HepG2 (cell line): Measurements from ENCODE around the gene CEBPB. TPM values are rescaled to one million over a fixed set of nuclear protein-coding genes. Genes with fewer than 3 reads are reported as not detected.

Source experiments
- AHR ChIP-seq: IDR thresholded peaks from 2 replicates; pipeline ENCODE4 v1.6.1; 2018; ENCODE audit warnings: missing genetic modification reagents, missing compliant biosample characterization
- BATF2 ChIP-seq: sonication (generic); formaldehyde crosslinking; IDR thresholded peaks from 2 replicates; pipeline ENCODE4 v1.8.0; 2022; ENCODE audit warnings: mild to moderate bottlenecking, missing genetic modification reagents, moderate library complexity
- BCL3 ChIP-seq: sonication (generic); formaldehyde crosslinking; IDR thresholded peaks from 2 replicates; pipeline ENCODE4 v1.5.1; 2020; ENCODE audit warnings: mild to moderate bottlenecking, missing genetic modification reagents, moderate library complexity
- FOXM1 ChIP-seq: sonication (generic); formaldehyde crosslinking; IDR thresholded peaks from 2 replicates; pipeline ENCODE4 v1.5.0; 2020; ENCODE audit warnings: missing genetic modification reagents
- HBP1 ChIP-seq: IDR thresholded peaks from 2 replicates; pipeline ENCODE4 v1.6.1; 2016; ENCODE audit warnings: low read depth, control low read depth
- KDM3A ChIP-seq: IDR thresholded peaks from 2 replicates; pipeline ENCODE4 v1.6.1; 2018; ENCODE audit warnings: low read depth, missing compliant biosample characterization
- MEF2D ChIP-seq: sonication (generic); formaldehyde crosslinking; IDR thresholded peaks from 2 replicates; pipeline ENCODE4 v1.5.1; 2020; ENCODE audit warnings: mild to moderate bottlenecking, missing genetic modification reagents
- RXRB ChIP-seq: IDR thresholded peaks from 2 replicates; pipeline ENCODE4 v1.6.1; 2016; ENCODE audit warnings: borderline replicate concordance, missing genetic modification reagents, missing compliant biosample characterization
- SRSF4 ChIP-seq: fragments of 200-400 bp; formaldehyde crosslinking; IDR thresholded peaks from one replicate; pipeline ENCODE4 v1.6.1; 2018; ENCODE audit warnings: mild to moderate bottlenecking, low read depth, low read length, moderate library complexity; ENCODE audit not compliant: poor library complexity, severe bottlenecking
- TAF1 ChIP-seq: sonication (generic); formaldehyde crosslinking; IDR thresholded peaks from 2 replicates; pipeline ENCODE4 v1.4.0; 2020; ENCODE audit warnings: missing genetic modification reagents
- TCF12 ChIP-seq, 2 experiments: fragments of 450-650 bp in 1 of 2; sonication (generic) in 1 of 2; formaldehyde crosslinking in 1 of 2; IDR thresholded peaks; 2 replicates each; pipeline versions ENCODE4 v1.6.1 to v1.8.0; 2017 to 2022; ENCODE audit warnings: antibody characterized with exemption in 1 of 2, mild to moderate bottlenecking in 1 of 2, missing genetic modification reagents in 1 of 2, moderate library complexity in 1 of 2
- TFDP1 ChIP-seq: IDR thresholded peaks from 2 replicates; pipeline ENCODE4 v1.6.1; 2016; ENCODE audit warnings: missing compliant biosample characterization, missing genetic modification reagents, borderline replicate concordance
- U2AF1 ChIP-seq: fragments of 200-400 bp; formaldehyde crosslinking; optimal IDR thresholded peaks from 2 replicates; pipeline ENCODE3; 2017; ENCODE audit warnings: mild to moderate bottlenecking, low read depth, low read length
- ZBTB1 ChIP-seq: sonication (generic); formaldehyde crosslinking; IDR thresholded peaks from 2 replicates; pipeline ENCODE4 v1.4.0; 2020; ENCODE audit warnings: missing genetic modification reagents, borderline replicate concordance
- ZKSCAN8 ChIP-seq: IDR thresholded peaks from 2 replicates; pipeline ENCODE4 v1.6.1; 2016; ENCODE audit warnings: borderline replicate concordance, missing genetic modification reagents, missing compliant biosample characterization
- ZNF570 ChIP-seq: sonication (generic); formaldehyde crosslinking; IDR thresholded peaks from 2 replicates; pipeline ENCODE4 v1.4.0; 2020; ENCODE audit warnings: mild to moderate bottlenecking, missing genetic modification reagents, borderline replicate concordance
- ZNF580 ChIP-seq: IDR thresholded peaks from 2 replicates; pipeline ENCODE4 v1.6.1; 2016; ENCODE audit warnings: low read depth, borderline replicate concordance
- polyA plus RNA-seq, 8 experiments: library from polyadenylated mRNA; depleted of rRNA in 3 of 8; stranded (reverse) in 7 of 8; unstranded in 1 of 8; fragments of >200 nt; fragmentation: Illumina TruSeq in 4 of 8; extraction: Trizol in 4 of 8; gene quantifications; 2 replicates each; pipeline versions ENCODE4 v1.2.1 to v1.2.3, GENCODE V29; 2011 to 2016; ENCODE audit warnings: low read depth in 4 of 8, missing spikeins in 1 of 8, mixed read lengths in 1 of 8; ENCODE audit not compliant: insufficient read depth in 1 of 8
- total RNA-seq, 5 experiments: library from RNA; depleted of rRNA; stranded (reverse); fragments of >200 nt; fragmentation: Illumina TruSeq; extraction: Trizol; gene quantifications; 2 replicates each; pipeline ENCODE4 v1.2.3, GENCODE V29; 2016; ENCODE audit warnings: low read depth in 1 of 5

CEBPB gene
- total and polyA plus RNA-seq, 2 of the 13 experiments (the other 11 are each of a cell fraction or from before 2014, with no cell fraction given): 18.5 to 28.2 TPM

- no peak; the same call in 1 of the 2 replicates for TF ChIP-seq BCL3 (CRISPR knock-in tag)
- peak; percentile 79 for TF ChIP-seq MEF2D
- TF ChIP-seq U2AF1: no peak
- TF ChIP-seq TAF1 (CRISPR knock-in tag): no peak
- TF ChIP-seq ZBTB1 (CRISPR knock-in tag): no peak
- no peak for TF ChIP-seq KDM3A (CRISPR knock-in tag)
- TF ChIP-seq AHR: no peak
- TF ChIP-seq ZNF580 (CRISPR knock-in tag): no peak
- no peak for TF ChIP-seq BATF2 (CRISPR knock-in tag)
- no peak for TF ChIP-seq ZNF570 (CRISPR knock-in tag)
- no peak for TF ChIP-seq TFDP1 (CRISPR knock-in tag)
- peak; percentile 40; the same call in 1 of the 2 replicates for TF ChIP-seq HBP1 (CRISPR knock-in tag)
- TF ChIP-seq RXRB (CRISPR knock-in tag): no peak
- TF ChIP-seq TCF12 (IDR thresholded peaks at IDR 0.05): no peak
- no peak for TF ChIP-seq TCF12 (CRISPR knock-in tag; IDR thresholded peaks at IDR 0.05)
- TF ChIP-seq FOXM1 (CRISPR knock-in tag): no peak
- no peak for TF ChIP-seq ZKSCAN8 (CRISPR knock-in tag)
- no peak for TF ChIP-seq SRSF4
These were observed 38.1 kb upstream of the CEBPB start (continued) for GRCh38 chr20:50152394-50153152.
